Renal cortex interstitium (tissue), 11 donors: ENCODE data around the gene ERP27. TPM values are rescaled to one million over a fixed set of nuclear protein-coding genes. Genes with fewer than 3 reads are reported as not detected.

Source experiments
- DNase-seq, 11 donors: peaks; one replicate each; pipeline ENCODE4 v3.0.0-alpha.2; 2013; ENCODE audit warnings: low read depth in 9 of 11, low spot score in 4 of 11; ENCODE audit errors: extremely low read depth in 1 of 11
- polyA plus RNA-seq, 3 donors: library from polyadenylated mRNA; unstranded; fragments of 120-200 nt; gene quantifications; one replicate each; pipeline ENCODE4 v1.2.1, GENCODE V29; 2013; ENCODE audit not compliant: insufficient read length in 3 of 3

ERP27 gene
- polyA plus RNA-seq, 3 donors = 25.0 to 33.9 (median 26.3) TPM

GRCh38 chr12:14913381-14913781, 25.0 kb downstream of the ERP27 start:
- no peak for DNase-seq

GRCh38 chr12:14911131-14911530, 27.2 kb downstream of the ERP27 start:
- no peak for DNase-seq

GRCh38 chr12:14910090-14910915, 28.0 kb downstream of the ERP27 start:
- no peak for DNase-seq

- no peak for DNase-seq
Observed at GRCh38 chr12:14907953-14908352, 30.4 kb downstream of the ERP27 start.

- no peak for DNase-seq
Observed at GRCh38 chr12:14906114-14906513, 32.2 kb downstream of the ERP27 start.

GRCh38 chr12:14905269-14906004, 32.9 kb downstream of the ERP27 start:
- no peak for DNase-seq

- no peak for DNase-seq
Observed at GRCh38 chr12:14904854-14905253, 33.5 kb downstream of the ERP27 start.

GRCh38 chr12:14903386-14904098, 34.8 kb downstream of the ERP27 start:
- no peak for DNase-seq

GRCh38 chr12:14902465-14902864, 35.9 kb downstream of the ERP27 start:
- DNase-seq = no peak

- DNase-seq = no peak
Observed at GRCh38 chr12:14901228-14901562, 37.1 kb downstream of the ERP27 start.

- DNase-seq = no peak
Observed at GRCh38 chr12:14900521-14901227, 37.7 kb downstream of the ERP27 start.

GRCh38 chr12:14896521-14897169, 41.7 kb downstream of the ERP27 start:
- no peak for DNase-seq

- peak in 1 of 11 donors; percentile 48 for DNase-seq
Observed at GRCh38 chr12:14893506-14894250, 44.7 kb downstream of the ERP27 start.

GRCh38 chr12:14892726-14893505, 45.4 kb downstream of the ERP27 start:
- no peak for DNase-seq

- DNase-seq = no peak
Observed at GRCh38 chr12:14890701-14891100, 47.6 kb downstream of the ERP27 start.

- DNase-seq = no peak
Observed at GRCh38 chr12:14886271-14886670, 52.1 kb downstream of the ERP27 start.

GRCh38 chr12:14885718-14886221, 52.6 kb downstream of the ERP27 start, which contains the start of gene MGP:
Gene MGP, minus strand, starts transcription at chr12:14885854. Its CDS starts 63 bp downstream, at chr12:14885791.
- no peak for DNase-seq
